ENCODE measurements around the gene DISP2. TPM values are rescaled to one million over a fixed set of nuclear protein-coding genes. Genes with fewer than 3 reads are reported as not detected.

The DISP2 gene
- total and polyA plus RNA-seq, 9 of the 15 experiments (the other 6 are each of a cell fraction or from before 2014, with no cell fraction given): 0.06 to 0.89 (median 0.15) TPM; not detected in 1

- TF ChIP-seq NKRF (IDR thresholded peaks at IDR 0.05; ENCODE audit: borderline replicate concordance) (peak; percentile 54; the same call in 1 of the 2 replicates), SRSF3 (IDR thresholded peaks at IDR 0.05; ENCODE audit: insufficient read depth, low read length) (no peak), RBM14 (IDR thresholded peaks at IDR 0.05; ENCODE audit: borderline replicate concordance, insufficient read depth, low read depth, low read length) (no peak), SMARCC2 (IDR thresholded peaks at IDR 0.05; ENCODE audit: low read depth) (no peak), CBFB (CRISPR knock-in tag; IDR thresholded peaks at IDR 0.05) (no peak), GABPB2 (CRISPR knock-in tag; conservative IDR thresholded peaks at IDR 0.05) (no peak), ADNP (tag; IDR thresholded peaks at IDR 0.05) (no peak), XRCC4 (IDR thresholded peaks at IDR 0.05; ENCODE audit: extremely low read depth, insufficient read depth, insufficient read length) (no peak), ZNF124 (CRISPR knock-in tag; IDR thresholded peaks at IDR 0.05) (no peak), NCOR1 (IDR thresholded peaks at IDR 0.05) (peak; percentile 85), KAT7 (CRISPR knock-in tag; IDR thresholded peaks at IDR 0.05; ENCODE audit: borderline replicate concordance) (0 out of 2 replicates have a peak, but pooled peaks have one; percentile 42), HOXB6 (CRISPR knock-in tag; IDR thresholded peaks at IDR 0.05; ENCODE audit: borderline replicate concordance) (no peak), ZNF644 (tag; IDR thresholded peaks at IDR 0.05; ENCODE audit: low read depth) (no peak), YBX1 (IDR thresholded peaks at IDR 0.05) (no peak), TCF7L2 (IDR thresholded peaks at IDR 0.05; ENCODE audit: low read depth, low read length) (no peak), ZNF324 (CRISPR knock-in tag; IDR thresholded peaks at IDR 0.05) (no peak), GABPA (tag; conservative IDR thresholded peaks at IDR 0.05; ENCODE audit: low read depth) (no peak), MXD1 (CRISPR knock-in tag; IDR thresholded peaks at IDR 0.05; ENCODE audit: borderline replicate concordance, poor library complexity, severe bottlenecking) (no peak), YY1 (IDR thresholded peaks at IDR 0.05; ENCODE audit: borderline replicate concordance in 1 of 3, control insufficient read depth in 1 of 3, extremely low read depth in 1 of 3, insufficient read depth in 3 of 3, insufficient read length in 1 of 3, insufficient replicate concordance in 2 of 3, low read depth in 1 of 3, low read length in 2 of 3) (no peak)
- TF ChIP-seq, protein P1, sequence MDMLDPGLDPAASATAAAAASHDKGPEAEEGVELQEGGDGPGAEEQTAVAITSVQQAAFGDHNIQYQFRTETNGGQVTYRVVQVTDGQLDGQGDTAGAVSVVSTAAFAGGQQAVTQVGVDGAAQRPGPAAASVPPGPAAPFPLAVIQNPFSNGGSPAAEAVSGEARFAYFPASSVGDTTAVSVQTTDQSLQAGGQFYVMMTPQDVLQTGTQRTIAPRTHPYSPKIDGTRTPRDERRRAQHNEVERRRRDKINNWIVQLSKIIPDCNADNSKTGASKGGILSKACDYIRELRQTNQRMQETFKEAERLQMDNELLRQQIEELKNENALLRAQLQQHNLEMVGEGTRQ (CRISPR knock-in tag; IDR thresholded peaks at IDR 0.05): no peak
- TF ChIP-seq, protein P2, sequence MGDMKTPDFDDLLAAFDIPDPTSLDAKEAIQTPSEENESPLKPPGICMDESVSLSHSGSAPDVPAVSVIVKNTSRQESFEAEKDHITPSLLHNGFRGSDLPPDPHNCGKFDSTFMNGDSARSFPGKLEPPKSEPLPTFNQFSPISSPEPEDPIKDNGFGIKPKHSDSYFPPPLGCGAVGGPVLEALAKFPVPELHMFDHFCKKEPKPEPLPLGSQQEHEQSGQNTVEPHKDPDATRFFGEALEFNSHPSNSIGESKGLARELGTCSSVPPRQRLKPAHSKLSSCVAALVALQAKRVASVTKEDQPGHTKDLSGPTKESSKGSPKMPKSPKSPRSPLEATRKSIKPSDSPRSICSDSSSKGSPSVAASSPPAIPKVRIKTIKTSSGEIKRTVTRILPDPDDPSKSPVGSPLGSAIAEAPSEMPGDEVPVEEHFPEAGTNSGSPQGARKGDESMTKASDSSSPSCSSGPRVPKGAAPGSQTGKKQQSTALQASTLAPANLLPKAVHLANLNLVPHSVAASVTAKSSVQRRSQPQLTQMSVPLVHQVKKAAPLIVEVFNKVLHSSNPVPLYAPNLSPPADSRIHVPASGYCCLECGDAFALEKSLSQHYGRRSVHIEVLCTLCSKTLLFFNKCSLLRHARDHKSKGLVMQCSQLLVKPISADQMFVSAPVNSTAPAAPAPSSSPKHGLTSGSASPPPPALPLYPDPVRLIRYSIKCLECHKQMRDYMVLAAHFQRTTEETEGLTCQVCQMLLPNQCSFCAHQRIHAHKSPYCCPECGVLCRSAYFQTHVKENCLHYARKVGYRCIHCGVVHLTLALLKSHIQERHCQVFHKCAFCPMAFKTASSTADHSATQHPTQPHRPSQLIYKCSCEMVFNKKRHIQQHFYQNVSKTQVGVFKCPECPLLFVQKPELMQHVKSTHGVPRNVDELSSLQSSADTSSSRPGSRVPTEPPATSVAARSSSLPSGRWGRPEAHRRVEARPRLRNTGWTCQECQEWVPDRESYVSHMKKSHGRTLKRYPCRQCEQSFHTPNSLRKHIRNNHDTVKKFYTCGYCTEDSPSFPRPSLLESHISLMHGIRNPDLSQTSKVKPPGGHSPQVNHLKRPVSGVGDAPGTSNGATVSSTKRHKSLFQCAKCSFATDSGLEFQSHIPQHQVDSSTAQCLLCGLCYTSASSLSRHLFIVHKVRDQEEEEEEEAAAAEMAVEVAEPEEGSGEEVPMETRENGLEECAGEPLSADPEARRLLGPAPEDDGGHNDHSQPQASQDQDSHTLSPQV (IDR thresholded peaks at IDR 0.05): peak; percentile 65
Measured at GRCh38 chr15:40427188-40427587, 69.2 kb downstream of the DISP2 start (continued).

Data from K562 (cell line).